ENCODE measurements around the gene TMEM209. TPM values are rescaled to one million over a fixed set of nuclear protein-coding genes. Genes with fewer than 3 reads are reported as not detected.
A peak's percentile ranks its signal among the peaks of the same experiment; 100 is the strongest.

The TMEM209 gene
- total RNA-seq, 2 donors from 2014 or later = 7.6 to 12.2 TPM

GRCh38 chr7:130152493-130153210 lies 52.6 kb downstream of the TMEM209 start:
- no peak for TF ChIP-seq POLR2A (IDR thresholded peaks at IDR 0.05)
- TF ChIP-seq, protein P1, sequence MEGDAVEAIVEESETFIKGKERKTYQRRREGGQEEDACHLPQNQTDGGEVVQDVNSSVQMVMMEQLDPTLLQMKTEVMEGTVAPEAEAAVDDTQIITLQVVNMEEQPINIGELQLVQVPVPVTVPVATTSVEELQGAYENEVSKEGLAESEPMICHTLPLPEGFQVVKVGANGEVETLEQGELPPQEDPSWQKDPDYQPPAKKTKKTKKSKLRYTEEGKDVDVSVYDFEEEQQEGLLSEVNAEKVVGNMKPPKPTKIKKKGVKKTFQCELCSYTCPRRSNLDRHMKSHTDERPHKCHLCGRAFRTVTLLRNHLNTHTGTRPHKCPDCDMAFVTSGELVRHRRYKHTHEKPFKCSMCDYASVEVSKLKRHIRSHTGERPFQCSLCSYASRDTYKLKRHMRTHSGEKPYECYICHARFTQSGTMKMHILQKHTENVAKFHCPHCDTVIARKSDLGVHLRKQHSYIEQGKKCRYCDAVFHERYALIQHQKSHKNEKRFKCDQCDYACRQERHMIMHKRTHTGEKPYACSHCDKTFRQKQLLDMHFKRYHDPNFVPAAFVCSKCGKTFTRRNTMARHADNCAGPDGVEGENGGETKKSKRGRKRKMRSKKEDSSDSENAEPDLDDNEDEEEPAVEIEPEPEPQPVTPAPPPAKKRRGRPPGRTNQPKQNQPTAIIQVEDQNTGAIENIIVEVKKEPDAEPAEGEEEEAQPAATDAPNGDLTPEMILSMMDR (IDR thresholded peaks at IDR 0.05) = no peak
- DNase-seq = no peak
- WGBS, 2 donors = 85 to 94% methylated on average over 12 to 17 of the region's 17 CpGs
- no peak for ATAC-seq
- no peaks in the 10 kb centered on the region for H3K27me3 ChIP-seq
- no peaks in the 10 kb centered on the region for H3K36me3 ChIP-seq (replicated peaks in 1 of 2; ENCODE audit: insufficient read depth in 1 of 2, low read depth in 2 of 2)
- no peaks in the 10 kb centered on the region for H3K9me3 ChIP-seq
- peaks cover 33% of the 10 kb centered on the region for H3K4me1 ChIP-seq
- no peak overlapping the region for H3K27ac ChIP-seq
- intact Hi-C loops (cut with DNase I) = no loop called here
- no peak overlapping the region for H3K4me3 ChIP-seq

DNA sequence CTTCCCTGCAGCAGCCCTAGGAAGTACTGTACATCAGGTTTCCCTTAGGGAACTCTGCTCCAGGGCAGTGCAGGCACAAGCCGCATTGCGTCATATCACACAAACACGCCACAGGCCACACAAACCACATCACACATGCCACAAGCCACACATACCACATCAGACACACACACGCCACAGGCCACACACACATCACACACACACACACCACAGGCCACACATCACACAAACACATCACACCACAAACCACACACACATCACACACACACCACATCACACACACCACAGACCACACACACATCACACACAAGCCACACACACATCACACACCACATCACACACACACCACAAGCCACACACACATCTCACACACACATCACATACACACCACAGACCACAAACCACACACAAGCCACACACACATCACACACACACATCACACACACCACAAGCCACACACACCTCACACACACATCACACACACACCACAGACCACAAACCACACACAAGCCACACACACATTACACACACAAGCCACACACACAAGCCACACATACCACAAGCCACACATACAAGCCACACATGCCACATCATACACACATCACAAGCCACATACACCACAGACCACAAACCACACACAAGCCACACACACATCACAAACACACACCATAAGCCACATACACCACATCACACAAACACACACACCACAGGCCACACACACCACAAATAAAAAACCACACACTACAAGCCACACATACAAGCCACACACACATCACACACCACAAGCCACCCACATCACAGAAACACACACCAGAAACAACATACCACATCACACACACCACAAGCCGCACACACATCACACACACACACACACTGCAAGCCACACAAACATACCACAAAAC lies 53.4 kb downstream of the TMEM209 start:
- intact Hi-C loops (cut with DNase I) = no loop called here
- no peaks in the 10 kb centered on the region for H3K36me3 ChIP-seq (replicated peaks in 1 of 2; ENCODE audit: insufficient read depth in 1 of 2, low read depth in 2 of 2)

DNA sequence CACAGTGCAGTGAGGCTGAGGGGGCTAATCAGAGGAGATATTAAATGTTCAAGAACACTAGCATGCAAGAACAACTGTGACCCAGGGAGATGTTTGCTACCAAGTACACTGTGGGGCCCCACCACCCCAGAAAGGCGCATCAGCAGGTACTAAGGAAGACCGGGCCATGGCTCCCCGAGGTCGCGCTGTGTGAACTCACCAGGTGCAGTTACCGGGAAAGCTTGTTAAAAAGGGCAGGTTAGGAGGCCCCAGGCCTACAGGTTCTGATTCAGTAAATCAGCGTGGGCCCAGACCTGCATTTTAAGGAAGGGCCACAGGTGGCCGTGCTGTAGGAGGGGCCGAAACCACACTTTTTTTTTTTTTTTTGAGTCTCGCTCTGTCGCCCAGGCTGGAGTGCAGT lies 54.6 kb downstream of the TMEM209 start:
- Histone ChIP-seq H3K4me3 (no peak overlapping the region), H3K27ac (peak overlapping the region in 2 of 4 donors; percentile 29 to 64), H3K36me3 (replicated peaks in 1 of 2; ENCODE audit: insufficient read depth in 1 of 2, low read depth in 2 of 2) (no peaks in the 10 kb centered on the region), H3K27me3 (no peaks in the 10 kb centered on the region), H3K4me1 (peaks cover 34% of the 10 kb centered on the region), H3K9me3 (no peaks in the 10 kb centered on the region)
- ATAC-seq (peak; percentile 50), DNase-seq (peak; percentile 55 to 84 (median 76))
- WGBS, 2 donors = 44 to 77% methylated on average over 8 to 11 of the region's 11 CpGs
- no peak for TF ChIP-seq POLR2A (IDR thresholded peaks at IDR 0.05)
- TF ChIP-seq, protein P1 (IDR thresholded peaks at IDR 0.05) = no peak
- intact Hi-C loops (cut with DNase I) = no loop called here

More for the DNA sequence above, 53.4 kb downstream of the TMEM209 start:
- Histone ChIP-seq H3K9me3 (no peaks in the 10 kb centered on the region), H3K27me3 (no peaks in the 10 kb centered on the region), H3K4me1 (peaks cover 33% of the 10 kb centered on the region), H3K4me3 (no peak overlapping the region), H3K27ac (no peak overlapping the region)
- 82% methylated on average over 5 of the region's 5 CpGs for WGBS, 2 donors
- DNase-seq = no peak
- TF ChIP-seq, protein P1 (IDR thresholded peaks at IDR 0.05) = no peak
- no peak for TF ChIP-seq POLR2A (IDR thresholded peaks at IDR 0.05)
- ATAC-seq = no peak

GRCh38 chr7:130149281-130150139 lies 55.7 kb downstream of the TMEM209 start:
- peaks cover 35% of the 10 kb centered on the region for H3K4me1 ChIP-seq
- peak; percentile 17 for ATAC-seq
- H3K27ac ChIP-seq = peak overlapping the region in 3 of 4 donors; percentile 32 to 64 (median 34)
- 41 to 54% methylated on average over 14 to 20 of the region's 20 CpGs for WGBS, 2 donors
- intact Hi-C loops (cut with DNase I) = no loop called here
- peak; percentile 63 to 89 (median 84) for DNase-seq
- no peak for TF ChIP-seq POLR2A (IDR thresholded peaks at IDR 0.05)
- TF ChIP-seq, protein P1 (IDR thresholded peaks at IDR 0.05) = no peak
- H3K9me3 ChIP-seq = no peaks in the 10 kb centered on the region
- no peaks in the 10 kb centered on the region for H3K36me3 ChIP-seq (replicated peaks in 1 of 2; ENCODE audit: insufficient read depth in 1 of 2, low read depth in 2 of 2)
- H3K4me3 ChIP-seq = no peak overlapping the region
- no peaks in the 10 kb centered on the region for H3K27me3 ChIP-seq

Data from body of pancreas (tissue), 4 donors.